ENCODE data around the gene RETREG3.
"Not testable (repeated sequence)": the region's sequence is repeated elsewhere in the genome, so short reads cannot be mapped to it uniquely, and the experiment has no call there.

Gene RETREG3

DNA sequence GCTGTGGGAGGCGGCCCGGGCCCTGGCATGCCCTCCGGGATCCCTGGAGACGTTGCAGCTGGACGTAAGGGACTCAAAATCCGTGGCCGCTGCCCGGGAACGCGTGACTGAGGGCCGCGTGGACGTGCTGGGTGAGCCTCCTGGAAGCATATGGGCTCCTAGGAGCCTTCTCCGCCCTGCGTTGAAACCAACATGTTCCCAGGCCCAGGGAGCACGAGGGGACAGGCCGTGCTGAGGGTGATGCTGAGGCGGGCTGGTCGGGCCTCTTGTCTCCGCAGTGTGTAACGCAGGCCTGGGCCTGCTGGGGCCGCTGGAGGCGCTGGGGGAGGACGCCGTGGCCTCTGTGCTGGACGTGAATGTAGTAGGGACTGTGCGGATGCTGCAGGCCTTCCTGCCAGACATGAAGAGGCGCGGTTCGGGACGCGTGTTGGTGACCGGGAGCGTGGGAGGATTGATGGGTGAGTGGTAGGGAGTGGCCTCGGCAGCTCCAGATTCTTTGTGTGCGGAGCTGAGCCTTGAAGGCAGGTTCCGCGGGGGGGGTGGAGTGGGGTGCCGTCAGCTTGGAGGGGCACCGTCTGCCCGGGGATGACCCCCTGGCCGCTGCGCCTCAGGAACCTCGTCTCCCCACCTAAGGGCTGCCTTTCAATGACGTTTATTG is 55.9 kb downstream of the RETREG3 start:
- DNase-seq = no peak
- Histone ChIP-seq H3K4me1 (ENCODE audit: control extremely low read depth in 1 of 4, control insufficient read depth in 4 of 4, insufficient read depth in 4 of 4, low read length in 3 of 4) (peaks cover 3 to 24% (median 17%) of the 10 kb centered on the region in 4 experiments), H3K27me3 (replicated peaks in 2 of 5; ENCODE audit: control insufficient read depth in 4 of 5, insufficient read depth in 5 of 5, low read length in 4 of 5) (no peaks in the 10 kb centered on the region), H3K36me3 (ENCODE audit: control insufficient read depth in 4 of 4, insufficient read depth in 4 of 4, low read length in 3 of 4) (peaks cover 0 to 1% (median 0%) of the 10 kb centered on the region in 4 experiments), H3K27ac (ENCODE audit: insufficient read depth in 1 of 2, low read depth in 1 of 2, low read length in 2 of 2, poor library complexity in 1 of 2, severe bottlenecking in 2 of 2) (peak overlapping the region in 1 of 2 experiments; percentile 92), H3K4me3 (ENCODE audit: control insufficient read depth in 1 of 7, extremely low read depth in 1 of 7, insufficient read depth in 4 of 7, low read depth in 2 of 7, low read length in 6 of 7) (no peak overlapping the region), H3K9me3 (ENCODE audit: control extremely low read depth in 1 of 5, control insufficient read depth in 4 of 5, insufficient read depth in 2 of 5, low read depth in 1 of 5, low read length in 4 of 5) (no peaks in the 10 kb centered on the region)
- POLR2A ChIA-PET = no interaction called here
- CTCF ChIA-PET = interaction anchor here (1.2 to 1.3 kb wide), 2 partner anchors 8 to 12 kb away, joined by 3 read pairs; no protein-coding TSS in a partner anchor
- 95% methylated on average over 40 of the region's 45 CpGs for WGBS (ENCODE audit: insufficient coverage)

GRCh38 chr17:42552736-42553135 is 56.4 kb downstream of the RETREG3 start, which contains the start of gene HSD17B1:
TSS of gene HSD17B1 (plus strand) at chr17:42552923. CDS start at chr17:42552934, 11 bp downstream.
- H3K9me3 ChIP-seq (ENCODE audit: control extremely low read depth in 1 of 5, control insufficient read depth in 4 of 5, insufficient read depth in 2 of 5, low read depth in 1 of 5, low read length in 4 of 5); H3K27me3 ChIP-seq (replicated peaks in 2 of 5; ENCODE audit: control insufficient read depth in 4 of 5, insufficient read depth in 5 of 5, low read length in 4 of 5); CTCF ChIA-PET; H3K36me3 ChIP-seq (ENCODE audit: control insufficient read depth in 4 of 4, insufficient read depth in 4 of 4, low read length in 3 of 4); DNase-seq; POLR2A ChIA-PET: not testable (repeated sequence)
- H3K4me1 ChIP-seq (ENCODE audit: control extremely low read depth in 1 of 4, control insufficient read depth in 4 of 4, insufficient read depth in 4 of 4, low read length in 3 of 4) = peaks cover 3 to 27% (median 20%) of the 10 kb centered on the region in 4 experiments
- peak within 1 kb of the TSS in 1 of 2 experiments; percentile 92 for H3K27ac ChIP-seq (ENCODE audit: insufficient read depth in 1 of 2, low read depth in 1 of 2, low read length in 2 of 2, poor library complexity in 1 of 2, severe bottlenecking in 2 of 2)
- peak within 1 kb of the TSS in 3 of 7 experiments; percentile 88 to 95 (median 93) for H3K4me3 ChIP-seq (ENCODE audit: control insufficient read depth in 1 of 7, extremely low read depth in 1 of 7, insufficient read depth in 4 of 7, low read depth in 2 of 7, low read length in 6 of 7)
- 98% methylated on average over 8 of the region's 15 CpGs for WGBS (ENCODE audit: insufficient coverage)

DNA sequence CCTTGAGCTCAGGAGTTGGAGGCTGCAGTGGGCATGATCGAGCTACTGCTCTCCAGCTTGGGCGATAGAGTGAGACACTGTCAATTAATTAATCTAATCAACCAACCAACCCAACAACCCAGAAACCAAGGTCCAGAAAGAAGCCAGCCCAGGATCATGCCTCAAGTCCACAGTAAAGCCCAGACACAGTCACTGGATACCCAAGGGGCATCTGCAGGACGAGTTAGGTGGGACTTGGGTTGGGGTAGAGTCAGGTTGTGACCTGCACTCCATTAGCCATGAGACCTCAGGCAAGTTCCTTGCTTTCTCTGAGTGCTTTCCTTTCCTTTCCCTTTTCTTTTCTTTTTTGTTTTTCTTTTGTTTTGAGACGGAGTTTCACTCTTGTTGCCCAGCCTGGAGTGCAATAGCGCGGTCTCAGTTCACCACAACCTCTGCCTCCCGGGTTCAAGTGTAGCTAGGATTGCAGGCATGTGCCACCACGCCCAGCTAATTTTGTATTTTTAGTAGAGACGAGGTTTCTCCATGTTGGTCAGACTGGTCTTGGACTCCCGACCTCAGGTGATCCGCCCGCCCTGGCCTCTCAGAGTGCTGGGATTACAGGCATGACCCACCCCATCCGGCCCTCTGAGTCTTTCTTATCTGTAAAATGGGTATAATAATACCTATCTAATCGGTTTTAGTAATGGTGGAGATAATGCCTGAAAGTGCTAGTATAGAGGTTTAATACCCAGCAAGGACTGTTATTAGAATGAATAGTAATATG is 60.0 kb downstream of the RETREG3 start:
- no peaks in the 10 kb centered on the region for H3K27me3 ChIP-seq (replicated peaks in 2 of 5; ENCODE audit: control insufficient read depth in 4 of 5, insufficient read depth in 5 of 5, low read length in 4 of 5)
- POLR2A ChIA-PET = no interaction called here

DNA sequence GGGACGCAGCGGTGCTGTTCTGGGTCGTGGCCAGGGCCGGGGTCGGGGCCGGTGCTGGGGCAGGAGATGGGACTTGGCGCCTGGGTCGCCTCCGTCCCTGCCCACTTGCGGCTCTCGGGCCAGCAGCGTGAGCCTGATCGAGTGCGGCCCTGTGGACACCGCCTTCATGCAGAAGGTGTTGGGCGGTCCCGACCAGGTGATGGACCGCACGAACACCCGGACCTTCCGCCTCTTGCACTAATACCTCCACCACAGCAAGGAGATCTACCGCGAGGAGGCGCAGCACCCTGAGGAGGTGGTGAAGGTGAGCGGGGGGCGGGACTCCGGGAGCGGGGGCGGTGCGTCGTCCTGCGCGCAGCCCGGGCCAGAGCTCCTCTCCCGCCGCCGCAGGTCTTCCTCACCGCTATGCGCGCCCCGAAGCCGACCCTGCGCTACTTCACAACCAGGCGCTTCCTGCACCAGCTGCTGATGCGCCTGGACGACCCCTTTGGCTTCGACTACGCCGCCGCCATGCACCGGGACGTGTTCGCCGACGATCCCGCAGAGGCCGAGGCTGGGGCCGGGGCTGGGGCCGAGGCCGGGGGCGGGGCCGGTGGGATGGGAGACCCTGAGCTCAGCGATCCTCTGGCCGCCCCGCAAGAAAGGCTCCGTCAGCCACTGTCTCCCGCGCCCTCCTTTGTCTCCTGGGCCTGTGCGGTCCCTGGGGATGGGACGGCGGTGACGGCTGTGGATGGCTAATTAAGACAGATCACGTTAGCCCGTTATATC is 60.9 kb downstream of the RETREG3 start:
- WGBS (ENCODE audit: insufficient coverage) = 27% methylated on average over 57 of the region's 74 CpGs
- ChIA-PET CTCF (interaction anchor here (1.1 to 2.8 kb wide), 5 partner anchors 11 to 30 kb away, joined by 3 to 11 read pairs (median 4); partner anchors contain the start of gene NAGLU), POLR2A (no interaction called here)
- Histone ChIP-seq H3K4me1 (ENCODE audit: control extremely low read depth in 1 of 4, control insufficient read depth in 4 of 4, insufficient read depth in 4 of 4, low read length in 3 of 4) (peaks cover 0 to 9% (median 5%) of the 10 kb centered on the region in 4 experiments), H3K27ac (ENCODE audit: insufficient read depth in 1 of 2, low read depth in 1 of 2, low read length in 2 of 2, poor library complexity in 1 of 2, severe bottlenecking in 2 of 2) (no peak overlapping the region), H3K9me3 (ENCODE audit: control extremely low read depth in 1 of 5, control insufficient read depth in 4 of 5, insufficient read depth in 2 of 5, low read depth in 1 of 5, low read length in 4 of 5) (no peaks in the 10 kb centered on the region), H3K27me3 (replicated peaks in 2 of 5; ENCODE audit: control insufficient read depth in 4 of 5, insufficient read depth in 5 of 5, low read length in 4 of 5) (no peaks in the 10 kb centered on the region), H3K4me3 (ENCODE audit: control insufficient read depth in 1 of 7, extremely low read depth in 1 of 7, insufficient read depth in 4 of 7, low read depth in 2 of 7, low read length in 6 of 7) (peak overlapping the region in 5 of 7 experiments; percentile 21 to 68 (median 59)), H3K36me3 (ENCODE audit: control insufficient read depth in 4 of 4, insufficient read depth in 4 of 4, low read length in 3 of 4) (peaks cover 0 to 16% (median 10%) of the 10 kb centered on the region in 4 experiments)
- DNase-seq = peak; percentile 72 to 82 (median 74)

More for the DNA sequence above, 60.0 kb downstream of the RETREG3 start:
- peak overlapping the region in 2 of 7 experiments; percentile 60 to 68 for H3K4me3 ChIP-seq (ENCODE audit: control insufficient read depth in 1 of 7, extremely low read depth in 1 of 7, insufficient read depth in 4 of 7, low read depth in 2 of 7, low read length in 6 of 7)
- no peak for DNase-seq
- H3K9me3 ChIP-seq (ENCODE audit: control extremely low read depth in 1 of 5, control insufficient read depth in 4 of 5, insufficient read depth in 2 of 5, low read depth in 1 of 5, low read length in 4 of 5) = no peaks in the 10 kb centered on the region
- CTCF ChIA-PET = interaction anchor here (1.1 to 2.8 kb wide), 4 partner anchors 11 to 29 kb away, joined by 3 to 11 read pairs (median 6); partner anchors contain the start of gene NAGLU
- H3K36me3 ChIP-seq (ENCODE audit: control insufficient read depth in 4 of 4, insufficient read depth in 4 of 4, low read length in 3 of 4) = peaks cover 0 to 7% (median 2%) of the 10 kb centered on the region in 4 experiments
- WGBS (ENCODE audit: insufficient coverage) = 90% methylated on average over 9 of the region's 14 CpGs
- peaks cover 0 to 15% (median 11%) of the 10 kb centered on the region in 4 experiments for H3K4me1 ChIP-seq (ENCODE audit: control extremely low read depth in 1 of 4, control insufficient read depth in 4 of 4, insufficient read depth in 4 of 4, low read length in 3 of 4)
- no peak overlapping the region for H3K27ac ChIP-seq (ENCODE audit: insufficient read depth in 1 of 2, low read depth in 1 of 2, low read length in 2 of 2, poor library complexity in 1 of 2, severe bottlenecking in 2 of 2)

- Histone ChIP-seq H3K4me3 (ENCODE audit: control insufficient read depth in 1 of 7, extremely low read depth in 1 of 7, insufficient read depth in 4 of 7, low read depth in 2 of 7, low read length in 6 of 7) (no peak overlapping the region), H3K27ac (ENCODE audit: insufficient read depth in 1 of 2, low read depth in 1 of 2, low read length in 2 of 2, poor library complexity in 1 of 2, severe bottlenecking in 2 of 2) (no peak overlapping the region), H3K27me3 (replicated peaks in 2 of 5; ENCODE audit: control insufficient read depth in 4 of 5, insufficient read depth in 5 of 5, low read length in 4 of 5) (no peaks in the 10 kb centered on the region), H3K9me3 (ENCODE audit: control extremely low read depth in 1 of 5, control insufficient read depth in 4 of 5, insufficient read depth in 2 of 5, low read depth in 1 of 5, low read length in 4 of 5) (no peaks in the 10 kb centered on the region), H3K36me3 (ENCODE audit: control insufficient read depth in 4 of 4, insufficient read depth in 4 of 4, low read length in 3 of 4) (peaks cover 0 to 21% (median 15%) of the 10 kb centered on the region in 4 experiments), H3K4me1 (ENCODE audit: control extremely low read depth in 1 of 4, control insufficient read depth in 4 of 4, insufficient read depth in 4 of 4, low read length in 3 of 4) (peaks cover 0 to 9% (median 5%) of the 10 kb centered on the region in 4 experiments)
- no peak for DNase-seq
- WGBS (ENCODE audit: insufficient coverage) = 95% methylated on average over 14 of the region's 14 CpGs
- POLR2A ChIA-PET = no interaction called here
- CTCF ChIA-PET = interaction anchor here (1.1 to 2.8 kb wide), 4 partner anchors 11 to 31 kb away, joined by 3 to 11 read pairs (median 6); partner anchors contain the start of gene NAGLU
Observed at GRCh38 chr17:42547698-42548069, 61.5 kb downstream of the RETREG3 start.

DNA sequence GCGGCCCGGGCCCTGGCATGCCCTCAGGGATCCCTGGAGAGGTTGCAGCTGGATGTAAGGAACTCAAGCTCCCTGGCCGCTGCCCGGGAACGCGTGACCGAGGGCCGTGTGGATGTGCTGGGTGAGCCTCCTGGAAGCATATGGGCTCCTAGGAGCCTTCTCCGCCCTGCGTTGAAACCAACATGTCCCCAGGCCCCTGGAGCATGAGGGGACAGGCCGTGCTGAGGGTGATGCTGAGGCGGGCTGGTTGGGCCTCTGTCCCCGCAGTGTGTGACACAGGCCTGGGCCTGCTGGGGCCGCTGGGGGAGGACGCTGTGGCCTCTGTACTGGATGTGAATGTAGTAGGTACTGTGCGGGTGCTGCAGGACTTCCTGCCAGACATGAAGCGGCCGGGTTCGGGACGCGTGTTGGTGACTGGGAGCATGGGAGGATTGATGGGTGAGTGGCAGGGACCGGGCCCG is 62.1 kb downstream of the RETREG3 start:
- POLR2A ChIA-PET = no interaction called here
- Histone ChIP-seq H3K4me3 (ENCODE audit: control insufficient read depth in 1 of 7, extremely low read depth in 1 of 7, insufficient read depth in 4 of 7, low read depth in 2 of 7, low read length in 6 of 7) (no peak overlapping the region), H3K36me3 (ENCODE audit: control insufficient read depth in 4 of 4, insufficient read depth in 4 of 4, low read length in 3 of 4) (peaks cover 0 to 27% (median 20%) of the 10 kb centered on the region in 4 experiments), H3K4me1 (ENCODE audit: control extremely low read depth in 1 of 4, control insufficient read depth in 4 of 4, insufficient read depth in 4 of 4, low read length in 3 of 4) (peaks cover 0 to 9% (median 5%) of the 10 kb centered on the region in 4 experiments), H3K27ac (ENCODE audit: insufficient read depth in 1 of 2, low read depth in 1 of 2, low read length in 2 of 2, poor library complexity in 1 of 2, severe bottlenecking in 2 of 2) (no peak overlapping the region), H3K27me3 (replicated peaks in 2 of 5; ENCODE audit: control insufficient read depth in 4 of 5, insufficient read depth in 5 of 5, low read length in 4 of 5) (no peaks in the 10 kb centered on the region), H3K9me3 (ENCODE audit: control extremely low read depth in 1 of 5, control insufficient read depth in 4 of 5, insufficient read depth in 2 of 5, low read depth in 1 of 5, low read length in 4 of 5) (no peaks in the 10 kb centered on the region)
- no peak for DNase-seq
- WGBS (ENCODE audit: insufficient coverage) = 97% methylated on average over 12 of the region's 23 CpGs
- CTCF ChIA-PET = interaction anchor here (2.8 kb wide), 1 partner anchor 31 kb away, joined by 7 read pairs; no protein-coding TSS in a partner anchor

Measured in common myeloid progenitor, CD34-positive (primary cell).